CD14-positive monocyte (primary cell): ENCODE data around the gene YIPF6. TPM values are rescaled to one million over a fixed set of nuclear protein-coding genes. Genes with fewer than 3 reads are reported as not detected.

Experiments used
- DNase-seq, 3 donors: peaks; one replicate each; pipeline ENCODE4 v3.0.0-alpha.2; 2011 to 2022
- H2AFZ ChIP-seq: 2 replicates; pipeline ENCODE4 v1.6.0; 2012; ENCODE audit warnings: mild to moderate bottlenecking, low read depth, low read length, inconsistent platforms; ENCODE audit not compliant: insufficient read depth, poor library complexity, severe bottlenecking
- H3K27ac ChIP-seq, 2 donors: 1 replicate in 1 of 2; 2 replicates in 1 of 2; pipeline ENCODE4 v1.5.1; 2012 to 2013; ENCODE audit warnings: low read length in 2 of 2, control low read depth in 1 of 2, inconsistent platforms in 1 of 2, low read depth in 1 of 2, mild to moderate bottlenecking in 1 of 2
- H3K27me3 ChIP-seq, 2 donors: one replicate each; pipeline versions ENCODE4 v1.6.0 to v1.6.1; 2011 to 2013; ENCODE audit warnings: low read length in 2 of 2; ENCODE audit not compliant: control insufficient read depth in 2 of 2, insufficient read depth in 2 of 2
- H3K36me3 ChIP-seq, 2 donors: replicated peaks in 1 of 2; 1 replicate in 1 of 2; 2 replicates in 1 of 2; pipeline versions ENCODE4 v1.5.1 to v1.6.1; 2012 to 2013; ENCODE audit warnings: low read length in 2 of 2, control low read depth in 1 of 2, inconsistent platforms in 1 of 2, mild to moderate bottlenecking in 1 of 2; ENCODE audit not compliant: insufficient read depth in 2 of 2, control insufficient read depth in 1 of 2
- H3K4me1 ChIP-seq, 2 donors: 1 replicate in 1 of 2; 2 replicates in 1 of 2; pipeline versions ENCODE4 v1.5.1 to v1.6.1; 2012 to 2013; ENCODE audit warnings: low read length in 2 of 2, control low read depth in 1 of 2, inconsistent platforms in 1 of 2, mild to moderate bottlenecking in 1 of 2, moderate library complexity in 1 of 2; ENCODE audit not compliant: insufficient read depth in 2 of 2, control insufficient read depth in 1 of 2
- H3K4me2 ChIP-seq: replicated peaks from 2 replicates; pipeline ENCODE3; 2012; ENCODE audit warnings: low read length, moderate library complexity, mild to moderate bottlenecking; ENCODE audit not compliant: poor library complexity, severe bottlenecking; ENCODE audit errors: extremely low read depth
- H3K4me3 ChIP-seq, 3 experiments: fragments of 200-600 bp in 1 of 3; sonication (generic) in 1 of 3; replicated peaks in 1 of 3; 1 replicate in 2 of 3; 2 replicates in 1 of 3; pipeline ENCODE4 v1.5.1; 2011 to 2013; ENCODE audit warnings: low read length in 3 of 3, mild to moderate bottlenecking in 3 of 3, control low read depth in 2 of 3, low read depth in 2 of 3, inconsistent platforms in 1 of 3, moderate library complexity in 1 of 3
- H3K79me2 ChIP-seq: 2 replicates; pipeline ENCODE4 v1.6.0; 2012; ENCODE audit warnings: mild to moderate bottlenecking, control low read depth, inconsistent platforms, low read length, moderate library complexity; ENCODE audit not compliant: insufficient read depth
- H3K9ac ChIP-seq: 2 replicates; pipeline ENCODE4 v1.6.0; 2017; ENCODE audit warnings: low read length, mild to moderate bottlenecking; ENCODE audit not compliant: insufficient read depth, poor library complexity, severe bottlenecking
- H3K9me3 ChIP-seq, 2 donors: replicated peaks in 1 of 2; 1 replicate in 1 of 2; 2 replicates in 1 of 2; pipeline versions ENCODE4 v1.5.1 to v1.6.1; 2012 to 2013; ENCODE audit warnings: low read length in 2 of 2, control low read depth in 1 of 2; ENCODE audit not compliant: control insufficient read depth in 1 of 2, insufficient read depth in 1 of 2
- H4K20me1 ChIP-seq: 2 replicates; pipeline ENCODE4 v1.6.0; 2012; ENCODE audit warnings: mild to moderate bottlenecking, low read length, control low read depth, moderate library complexity; ENCODE audit not compliant: insufficient read depth
- H3K27ac Mint-ChIP-seq, 7 donors: one replicate each; pipeline ENCODE4 v1.8.0; 2020; ENCODE audit warnings: mild to moderate bottlenecking in 7 of 7, mixed read lengths in 7 of 7, moderate library complexity in 6 of 7, inconsistent platforms in 2 of 7
- H3K27me3 Mint-ChIP-seq, 3 donors: one replicate each; pipeline ENCODE4 v1.8.0; 2021 to 2022; ENCODE audit warnings: low read depth in 3 of 3, mild to moderate bottlenecking in 3 of 3, mixed read lengths in 3 of 3, moderate library complexity in 3 of 3, inconsistent platforms in 1 of 3
- H3K36me3 Mint-ChIP-seq, 2 donors: one replicate each; pipeline ENCODE4 v1.8.0; 2020; ENCODE audit warnings: mixed read lengths in 2 of 2, inconsistent platforms in 1 of 2, mild to moderate bottlenecking in 1 of 2
- H3K4me1 Mint-ChIP-seq: one replicate; pipeline ENCODE4 v1.8.0; 2020; ENCODE audit warnings: mild to moderate bottlenecking, mixed read lengths
- H3K4me3 Mint-ChIP-seq, 2 donors: one replicate each; pipeline ENCODE4 v1.8.0; 2020; ENCODE audit warnings: mild to moderate bottlenecking in 2 of 2, mixed read lengths in 2 of 2, moderate library complexity in 1 of 2
- H3K9me3 Mint-ChIP-seq, 7 donors: one replicate each; pipeline ENCODE4 v1.8.0; 2020 to 2022; ENCODE audit warnings: mixed read lengths in 7 of 7, mild to moderate bottlenecking in 6 of 7, moderate library complexity in 6 of 7, inconsistent platforms in 2 of 7
- CTCF ChIP-seq: fragments of 200-600 bp; IDR thresholded peaks from one replicate; pipeline ENCODE4 v1.8.0; 2022; ENCODE audit warnings: antibody characterized with exemption, mild to moderate bottlenecking
- WGBS: methylation state at CpG from one replicate; pipeline ENCODE4 v1.1.5; 2013; ENCODE audit warnings: missing lambda C conversion rate; ENCODE audit not compliant: insufficient coverage; 5-methylcytosine and 5-hydroxymethylcytosine counted together
- intact Hi-C, 2 donors: fragments of 100-400 bp; cut with micrococcal nuclease; formaldehyde crosslinking; loops; one replicate each; pipeline versions ENCODE4 v1.15.0 to v1.15.1; 2023
- polyA plus RNA-seq, 3 donors: library from polyadenylated mRNA; depleted of rRNA in 1 of 3; unstranded in 2 of 3; stranded (reverse) in 1 of 3; fragments of 300-500 nt in 2 of 3; fragments of >200 nt in 1 of 3; fragmentation: Illumina TruSeq in 2 of 3; gene quantifications; 1 replicate in 2 of 3; 2 replicates in 1 of 3; pipeline ENCODE4 v1.2.3, GENCODE V29; 2012 to 2021

Gene YIPF6
- polyA plus RNA-seq, 3 donors = 3.8 to 23.6 (median 21.0) TPM

DNA sequence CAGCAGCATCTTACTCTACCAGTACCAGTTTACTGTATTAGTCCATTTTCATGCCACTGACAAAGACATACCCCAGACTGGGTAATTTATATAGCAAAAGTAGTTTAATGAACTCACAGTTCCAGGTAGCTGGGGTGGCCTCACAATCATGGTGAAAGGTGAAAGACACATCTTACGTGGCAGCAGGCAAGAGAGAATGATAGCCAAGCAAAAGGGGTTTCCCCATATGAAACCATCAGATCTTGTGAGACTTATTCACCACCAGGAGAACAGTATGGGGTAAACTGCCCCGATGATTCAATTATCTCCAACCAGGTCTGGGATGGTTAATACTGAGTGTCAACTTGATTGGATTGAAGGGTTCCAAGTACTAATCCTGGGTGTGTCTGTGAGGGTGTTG, 69.3 kb downstream of the YIPF6 start:
- Histone ChIP-seq H3K27ac (no peak overlapping the region), H3K27me3 (no peaks in the 10 kb centered on the region), H3K4me2 (no peak overlapping the region), H2AFZ (no peak overlapping the region), H3K9me3 (no peaks in the 10 kb centered on the region), H4K20me1 (no peaks in the 10 kb centered on the region), H3K36me3 (no peaks in the 10 kb centered on the region), H3K79me2 (no peaks in the 10 kb centered on the region), H3K4me1 (no peaks in the 10 kb centered on the region), H3K9ac (no peak overlapping the region), H3K4me3 (no peak overlapping the region)
- H3K4me1 Mint-ChIP-seq = peaks cover 4% of the 10 kb centered on the region
- peaks cover 0 to 5% (median 3%) of the 10 kb centered on the region in 3 donors for H3K27me3 Mint-ChIP-seq
- no peak for DNase-seq
- no peak overlapping the region for H3K4me3 Mint-ChIP-seq
- TF ChIP-seq CTCF = no peak
- H3K27ac Mint-ChIP-seq = no peak overlapping the region
- intact Hi-C loops = no loop called here
- no CpG with 5 or more reads among the region's 2 CpGs for WGBS
- H3K9me3 Mint-ChIP-seq = peaks cover 0 to 7% (median 3%) of the 10 kb centered on the region in 7 donors
- H3K36me3 Mint-ChIP-seq = no peaks in the 10 kb centered on the region

- Mint-ChIP-seq H3K27me3 (peaks cover 0 to 2% (median 1%) of the 10 kb centered on the region in 3 donors), H3K9me3 (peaks cover 0 to 4% (median 0%) of the 10 kb centered on the region in 7 donors), H3K4me3 (no peak overlapping the region), H3K36me3 (no peaks in the 10 kb centered on the region), H3K27ac (no peak overlapping the region), H3K4me1 (peaks cover 4% of the 10 kb centered on the region)
- H3K27ac ChIP-seq = no peak overlapping the region
- H3K79me2 ChIP-seq = no peaks in the 10 kb centered on the region
- no peaks in the 10 kb centered on the region for H3K27me3 ChIP-seq
- DNase-seq = no peak
- H3K36me3 ChIP-seq = no peaks in the 10 kb centered on the region
- no peak overlapping the region for H3K4me2 ChIP-seq
- no CpG with 5 or more reads among the region's 4 CpGs for WGBS
- intact Hi-C loops = no loop called here
- no peaks in the 10 kb centered on the region for H3K9me3 ChIP-seq
- no peak overlapping the region for H3K9ac ChIP-seq
- no peaks in the 10 kb centered on the region for H3K4me1 ChIP-seq
- H3K4me3 ChIP-seq = no peak overlapping the region
- no peaks in the 10 kb centered on the region for H4K20me1 ChIP-seq
- H2AFZ ChIP-seq = no peak overlapping the region
- no peak for TF ChIP-seq CTCF
These were observed 71.7 kb downstream of the YIPF6 start for GRCh38 chrX:68570598-68570997.
